K562 (cell line): Measurements from ENCODE around the gene PODXL. TPM values are rescaled to one million over a fixed set of nuclear protein-coding genes. Genes with fewer than 3 reads are reported as not detected.

Experiments used
- ATAC-seq: fragments of 200-7000 bp; cut with Tn5 transposase; 3 replicates; pipeline ENCODE4 v1.9.1; 2020; ENCODE audit warnings: moderate library complexity
- BruUV-seq: library from RNA; stranded (reverse); fragments of 400-500 nt; replicated peaks from 2 replicates; lab custom pipeline; 2021; lab: Mats Ljungman, UMichigan
- CTCF ChIA-PET: fragments of 300-600 bp; formaldehyde crosslinking; extraction: SDS; loops from one replicate; lab custom pipeline; 2021; ENCODE audit warnings: low intra/inter-chr PET ratio; lab: Yijun Ruan, JAX
- POLR2A ChIA-PET: fragments of 300-600, 350-650 bp; sonication (Branson Sonifier 250); formaldehyde crosslinking; extraction: SDS; loops from one replicate; lab custom pipeline; 2021; ENCODE audit warnings: antibody characterized with exemption, inconsistent platforms; lab: Yijun Ruan, JAX
- DNase-seq, 4 experiments: peaks; one replicate each; pipeline versions ENCODE4 v3.0.0 to v3.0.0-alpha.2; 2011 to 2018; ENCODE audit warnings: low spot score in 3 of 4, mixed read lengths in 3 of 4; ENCODE audit errors: extremely low read depth in 1 of 4
- FAIRE-seq: peaks from 2 replicates; lab custom pipeline; 2011; peaks lifted over from hg19 to GRCh38; lab: Jason Lieb, UNC
- H2AFZ ChIP-seq: 2 replicates; pipeline ENCODE4 v1.6.0; 2011; ENCODE audit warnings: low read depth, low read length, control low read depth, inconsistent platforms
- H3K27ac ChIP-seq: fragments of 200-600 bp; 3 replicates; pipeline ENCODE4 v1.8.0; 2011; ENCODE audit warnings: low read depth, mild to moderate bottlenecking, control low read depth, inconsistent platforms, low read length, moderate library complexity, mixed read lengths; ENCODE audit errors: extremely low read depth
- H3K27me3 ChIP-seq, 2 experiments: fragments of 300-600 bp in 1 of 2; 2 replicates in 1 of 2; 3 replicates in 1 of 2; pipeline versions ENCODE4 v1.6.0 to v1.8.0; 2011; ENCODE audit warnings: inconsistent platforms in 2 of 2, low read length in 2 of 2, mild to moderate bottlenecking in 1 of 2, mixed read lengths in 1 of 2, moderate library complexity in 1 of 2; ENCODE audit not compliant: control insufficient read depth in 2 of 2, insufficient read depth in 2 of 2
- H3K36me3 ChIP-seq: fragments of 300-600 bp; 3 replicates; pipeline ENCODE4 v1.8.0; 2011; ENCODE audit warnings: mild to moderate bottlenecking, low read length, inconsistent platforms; ENCODE audit not compliant: control insufficient read depth, insufficient read depth
- H3K4me1 ChIP-seq, 2 experiments: fragments of 200-600 bp in 1 of 2; replicated peaks in 1 of 2; 2 replicates in 1 of 2; 3 replicates in 1 of 2; pipeline versions ENCODE4 v1.5.1 to v1.8.0; 2011; ENCODE audit warnings: inconsistent platforms in 2 of 2, low read length in 2 of 2, mild to moderate bottlenecking in 1 of 2, mixed read lengths in 1 of 2, moderate library complexity in 1 of 2; ENCODE audit not compliant: control insufficient read depth in 2 of 2, insufficient read depth in 2 of 2
- H3K4me2 ChIP-seq: 2 replicates; pipeline ENCODE4 v1.6.1; 2011; ENCODE audit warnings: low read length, control low read depth, inconsistent platforms, mixed read lengths; ENCODE audit not compliant: insufficient read depth
- H3K4me3 ChIP-seq: fragments of 200-600 bp; sonication (generic), shearing (Covaris generic); 2 replicates; pipeline ENCODE4 v1.5.1; 2016; ENCODE audit warnings: control low read depth, inconsistent platforms
- H3K79me2 ChIP-seq: fragments of 200-600 bp; 3 replicates; pipeline ENCODE4 v1.8.0; 2011; ENCODE audit warnings: low read length, inconsistent platforms; ENCODE audit not compliant: control insufficient read depth, insufficient read depth
- H3K9ac ChIP-seq, 2 experiments: 2 replicates each; pipeline versions ENCODE4 v1.6.0 to v1.6.1; 2011; ENCODE audit warnings: low read depth in 2 of 2, low read length in 2 of 2, control low read depth in 1 of 2, inconsistent platforms in 1 of 2, mild to moderate bottlenecking in 1 of 2, mixed read lengths in 1 of 2; ENCODE audit not compliant: insufficient read depth in 1 of 2
- H3K9me1 ChIP-seq: one replicate; pipeline ENCODE4 v1.6.0; 2011; ENCODE audit warnings: inconsistent platforms, mild to moderate bottlenecking, low read length, moderate library complexity; ENCODE audit not compliant: control insufficient read depth, insufficient read depth
- H3K9me3 ChIP-seq: replicated peaks from 2 replicates; pipeline ENCODE4 v1.5.1; 2011; ENCODE audit warnings: low read depth, low read length, inconsistent platforms; ENCODE audit not compliant: control insufficient read depth, insufficient read depth
- H4K20me1 ChIP-seq: replicated peaks from 2 replicates; pipeline ENCODE4 v1.6.1; 2011; ENCODE audit warnings: low read length, inconsistent platforms, mixed read lengths; ENCODE audit not compliant: control insufficient read depth, insufficient read depth
- CEBPB ChIP-seq: fragments of 450-650 bp; IDR thresholded peaks from 2 replicates; pipeline ENCODE4 v1.6.1; 2016; ENCODE audit warnings: missing genetic modification characterization, missing compliant biosample characterization
- CEBPG ChIP-seq, 3 experiments: fragments of 200-800 bp in 1 of 3; sonication (Bioruptor generic) in 1 of 3; sonication (generic) in 1 of 3; formaldehyde crosslinking in 1 of 3; IDR thresholded peaks in 2 of 3; conservative IDR thresholded peaks in 1 of 3; 2 replicates each; pipeline versions ENCODE4 v1.6.1 to v1.8.0; 2016 to 2022; ENCODE audit warnings: missing compliant biosample characterization in 2 of 3, missing genetic modification characterization in 2 of 3, mild to moderate bottlenecking in 1 of 3, missing genetic modification reagents in 1 of 3
- CLOCK ChIP-seq: fragments of 250-450 bp; sonication (Bioruptor Pico); IDR thresholded peaks from 2 replicates; pipeline ENCODE4 v1.4.0; 2020; ENCODE audit warnings: mild to moderate bottlenecking, moderate library complexity, borderline replicate concordance
- JUNB ChIP-seq: fragments of 450-650 bp; formaldehyde crosslinking; conservative IDR thresholded peaks from 2 replicates; pipeline ENCODE4 v1.4.0; 2020; ENCODE audit warnings: mild to moderate bottlenecking
- MAFG ChIP-seq: fragments of 450-650 bp; conservative IDR thresholded peaks from 2 replicates; pipeline ENCODE4 v1.6.1; 2016; ENCODE audit warnings: missing genetic modification characterization, missing compliant biosample characterization
- OTX1 ChIP-seq: fragments of 450-650 bp; formaldehyde crosslinking; IDR thresholded peaks from 2 replicates; pipeline ENCODE4 v1.4.0; 2022; ENCODE audit warnings: mild to moderate bottlenecking
- SAP30 ChIP-seq: fragments of 200-600 bp; sonication (generic); IDR thresholded peaks from 2 replicates; pipeline ENCODE4 v1.6.1; 2012; ENCODE audit warnings: borderline replicate concordance, low read depth, mild to moderate bottlenecking, moderate library complexity, low read length, control low read depth, inconsistent platforms; ENCODE audit not compliant: insufficient read depth, poor library complexity, severe bottlenecking
- TBP ChIP-seq: optimal IDR thresholded peaks from 2 replicates; pipeline ENCODE3; 2011; ENCODE audit warnings: low read depth, low read length, improper control_type of control experiment
- TEAD4 ChIP-seq, 2 experiments: sonication (generic) in 1 of 2; formaldehyde crosslinking in 1 of 2; IDR thresholded peaks; 2 replicates each; pipeline versions ENCODE4 v1.6.1 to v1.8.0; 2012 to 2022; ENCODE audit warnings: borderline replicate concordance in 1 of 2, inconsistent platforms in 1 of 2, low read length in 1 of 2, mild to moderate bottlenecking in 1 of 2, missing genetic modification reagents in 1 of 2
- WGBS: fragments of 100-300 bp; shearing (Covaris generic); methylation state at CpG from one replicate; pipeline ENCODE4 v1.1.6; 2016; ENCODE audit warnings: low coverage, mixed read lengths; ENCODE audit not compliant: insufficient coverage; ENCODE audit errors: missing lambda C conversion rate; 5-methylcytosine and 5-hydroxymethylcytosine counted together
- in situ Hi-C: fragments of 300-500 bp; cut with MboI; formaldehyde crosslinking; loops from 4 replicates; pipeline ENCODE4 v1.15.0; 2018; ENCODE audit warnings: inconsistent platforms, mixed read lengths
- intact Hi-C: fragments of 100-400 bp; cut with micrococcal nuclease; formaldehyde crosslinking; loops from 2 replicates; pipeline ENCODE4 v1.14.2; 2022
- polyA plus RNA-seq, 8 experiments: library from polyadenylated mRNA; depleted of rRNA in 4 of 8; stranded (reverse) in 5 of 8; unstranded in 3 of 8; fragments of >200 nt; fragmentation: Nextera tagmentation in 2 of 8; fragmentation: Illumina TruSeq in 1 of 8; extraction: Ambion mirVana in 2 of 8; extraction: Trizol in 1 of 8; gene quantifications; 2 replicates each; pipeline versions ENCODE4 v1.2.1 to v1.2.3, GENCODE V29; 2011 to 2014; ENCODE audit warnings: inconsistent platforms in 1 of 8, missing spikeins in 1 of 8
- total RNA-seq, 7 experiments: library from RNA; depleted of rRNA in 6 of 7; stranded (reverse); fragments of >200 nt in 6 of 7; fragmentation: Illumina TruSeq in 2 of 7; extraction: Trizol in 2 of 7; gene quantifications; 2 replicates each; pipeline versions ENCODE4 v1.2.1 to v1.2.3, GENCODE V29; 2011 to 2021; ENCODE audit warnings: low replicate concordance in 1 of 7
- TF ChIP-seq, protein P1 (sequence below), 3 experiments: fragments of 200-800 bp in 1 of 3; fragments of 250-450 bp in 1 of 3; fragments of 450-650 bp in 1 of 3; sonication (Bioruptor Pico) in 1 of 3; sonication (Bioruptor generic) in 1 of 3; formaldehyde crosslinking in 1 of 3; IDR thresholded peaks; 2 replicates each; pipeline versions ENCODE4 v1.6.1 to v1.8.0; 2016 to 2022; ENCODE audit warnings: mild to moderate bottlenecking in 2 of 3, missing genetic modification characterization in 2 of 3, missing compliant biosample characterization in 1 of 3, moderate library complexity in 1 of 3

The PODXL gene
- total and polyA plus RNA-seq, 9 of the 15 experiments (the other 6 are each of a cell fraction or from before 2014, with no cell fraction given), result 0.01 to 0.73 (median 0.07) TPM

- Histone ChIP-seq H2AFZ (peak overlapping the region; percentile 29; the same call in 1 of the 2 replicates), H3K27me3 (peaks cover 19 to 62% of the 10 kb centered on the region in 2 experiments), H3K4me1 (peaks cover 3 to 5% of the 10 kb centered on the region in 2 experiments; a peak in 2 of 5 replicates), H3K4me3 (no peak overlapping the region), H4K20me1 (peaks cover under 1% of the 10 kb centered on the region; the same call in 1 of the 2 replicates), H3K4me2 (peak overlapping the region; percentile 32), H3K79me2 (no peaks in the 10 kb centered on the region), H3K9me3 (no peaks in the 10 kb centered on the region), H3K27ac (no peak overlapping the region), H3K9me1 (no peaks in the 10 kb centered on the region)
- POLR2A ChIA-PET, result interaction anchor here (0.6 to 1.2 kb wide), 6 partner anchors 17 to 1341 kb away, joined by 3 to 4 read pairs (median 3); partner anchors contain the start of gene TMEM209
- intact Hi-C loops (loop anchor here (2.0 to 5.0 kb wide), 2 partner anchors 37 to 91 kb away; no protein-coding TSS in a partner anchor), in situ Hi-C loops (no loop called here)
- FAIRE-seq (no peak), DNase-seq (peak in 2 of 4 experiments; percentile 27 to 62), ATAC-seq (peak; percentile 61)
- no TSS peak for BruUV-seq
- 18% methylated on average over 12 of the region's 12 CpGs for whole genome bisulfite sequencing
- CTCF ChIA-PET, result interaction anchor here (0.6 to 5.5 kb wide), 3 partner anchors 39 to 504 kb away, joined by 3 to 85 read pairs (median 4); no protein-coding TSS in a partner anchor
- peak; percentile 72 for TF ChIP-seq CEBPG (CRISPR knock-in tag; IDR thresholded peaks at IDR 0.05)
- TF ChIP-seq CEBPG (tag; conservative IDR thresholded peaks at IDR 0.05 in 1 of 2, IDR thresholded peaks at IDR 0.05 in 1 of 2), result peak; percentile 80 to 89
- TF ChIP-seq, protein P1, sequence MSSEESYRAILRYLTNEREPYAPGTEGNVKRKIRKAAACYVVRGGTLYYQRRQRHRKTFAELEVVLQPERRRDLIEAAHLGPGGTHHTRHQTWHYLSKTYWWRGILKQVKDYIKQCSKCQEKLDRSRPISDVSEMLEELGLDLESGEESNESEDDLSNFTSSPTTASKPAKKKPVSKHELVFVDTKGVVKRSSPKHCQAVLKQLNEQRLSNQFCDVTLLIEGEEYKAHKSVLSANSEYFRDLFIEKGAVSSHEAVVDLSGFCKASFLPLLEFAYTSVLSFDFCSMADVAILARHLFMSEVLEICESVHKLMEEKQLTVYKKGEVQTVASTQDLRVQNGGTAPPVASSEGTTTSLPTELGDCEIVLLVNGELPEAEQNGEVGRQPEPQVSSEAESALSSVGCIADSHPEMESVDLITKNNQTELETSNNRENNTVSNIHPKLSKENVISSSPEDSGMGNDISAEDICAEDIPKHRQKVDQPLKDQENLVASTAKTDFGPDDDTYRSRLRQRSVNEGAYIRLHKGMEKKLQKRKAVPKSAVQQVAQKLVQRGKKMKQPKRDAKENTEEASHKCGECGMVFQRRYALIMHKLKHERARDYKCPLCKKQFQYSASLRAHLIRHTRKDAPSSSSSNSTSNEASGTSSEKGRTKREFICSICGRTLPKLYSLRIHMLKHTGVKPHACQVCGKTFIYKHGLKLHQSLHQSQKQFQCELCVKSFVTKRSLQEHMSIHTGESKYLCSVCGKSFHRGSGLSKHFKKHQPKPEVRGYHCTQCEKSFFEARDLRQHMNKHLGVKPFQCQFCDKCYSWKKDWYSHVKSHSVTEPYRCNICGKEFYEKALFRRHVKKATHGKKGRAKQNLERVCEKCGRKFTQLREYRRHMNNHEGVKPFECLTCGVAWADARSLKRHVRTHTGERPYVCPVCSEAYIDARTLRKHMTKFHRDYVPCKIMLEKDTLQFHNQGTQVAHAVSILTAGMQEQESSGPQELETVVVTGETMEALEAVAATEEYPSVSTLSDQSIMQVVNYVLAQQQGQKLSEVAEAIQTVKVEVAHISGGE (CRISPR knock-in tag; IDR thresholded peaks at IDR 0.05), result 0 out of 6 replicates have a peak, but pooled peaks of 1 of the 3 experiments have one; percentile 10
- TF ChIP-seq CLOCK (CRISPR knock-in tag), result no peak
- 0 out of 2 replicates have a peak, but pooled peaks have one; percentile 14 for TF ChIP-seq JUNB
- TF ChIP-seq MAFG (tag), result no peak
- 0 out of 2 replicates have a peak, but pooled peaks have one; percentile 45 for TF ChIP-seq OTX1 (CRISPR knock-in tag)
- no peak for TF ChIP-seq SAP30
- peak; percentile 88 for TF ChIP-seq CEBPB (tag)
- peak; percentile 19 for TF ChIP-seq TBP
- no peak for TF ChIP-seq TEAD4 (IDR thresholded peaks at IDR 0.05; ENCODE audit: low read length)
- TF ChIP-seq TEAD4 (CRISPR knock-in tag; IDR thresholded peaks at IDR 0.05; ENCODE audit: borderline replicate concordance), result 0 out of 2 replicates have a peak, but pooled peaks have one; percentile 46
- TF ChIP-seq, all 486 proteins: peak for 7
- H3K36me3 ChIP-seq, result no peaks in the 10 kb centered on the region
- H3K9ac ChIP-seq, result no peak overlapping the region
Measured at GRCh38 chr7:131546126-131546525, 10.3 kb downstream of the PODXL start.
